HG03521 (cell line): ENCODE measurements around the gene RMND5B.
"Not testable (repeated sequence)": the region's sequence is repeated elsewhere in the genome, so short reads cannot be mapped to it uniquely, and the experiment has no call there.

ENCODE experiments used
- ATAC-seq: cut with Tn5 transposase; IDR thresholded peaks from one replicate; pipeline ENCODE4 v1.9.1; 2021; ENCODE audit warnings: mild to moderate bottlenecking, moderate library complexity; ENCODE audit not compliant: unreplicated experiment

The RMND5B gene

DNA sequence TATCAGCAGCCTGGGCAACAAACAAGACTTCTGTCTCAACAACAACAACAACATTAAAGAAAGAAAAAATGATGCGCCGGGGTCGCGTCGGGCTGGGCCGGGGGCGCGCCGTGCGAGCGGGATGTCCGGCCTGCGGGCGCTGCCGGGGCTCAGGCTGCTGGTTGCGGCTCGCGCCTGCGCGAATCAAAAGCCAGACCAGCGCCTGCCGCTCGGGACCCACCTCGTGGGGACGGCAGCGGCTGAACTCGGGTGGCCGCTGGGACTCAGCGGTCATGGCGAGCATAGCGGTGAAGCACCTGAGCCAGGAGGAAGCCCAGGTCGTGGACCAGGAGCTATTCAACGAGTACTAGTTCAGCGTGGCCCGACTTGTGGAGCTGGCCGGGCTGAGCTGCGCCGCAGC lies 34.8 kb downstream of the RMND5B start:
- ATAC-seq, result no peak

- no peak for ATAC-seq
Observed at GRCh38 chr5:178170455-178170854, 39.6 kb downstream of the RMND5B start.

GRCh38 chr5:178174456-178174855 lies 43.6 kb downstream of the RMND5B start:
- ATAC-seq, result no peak

GRCh38 chr5:178176791-178177190 lies 46.0 kb downstream of the RMND5B start:
- ATAC-seq, result no peak

GRCh38 chr5:178177569-178177968 lies 46.8 kb downstream of the RMND5B start:
- no peak for ATAC-seq

GRCh38 chr5:178180141-178180863 lies 49.5 kb downstream of the RMND5B start:
- no peak for ATAC-seq

- no peak for ATAC-seq
Observed at GRCh38 chr5:178182158-178182876, 51.5 kb downstream of the RMND5B start.

DNA sequence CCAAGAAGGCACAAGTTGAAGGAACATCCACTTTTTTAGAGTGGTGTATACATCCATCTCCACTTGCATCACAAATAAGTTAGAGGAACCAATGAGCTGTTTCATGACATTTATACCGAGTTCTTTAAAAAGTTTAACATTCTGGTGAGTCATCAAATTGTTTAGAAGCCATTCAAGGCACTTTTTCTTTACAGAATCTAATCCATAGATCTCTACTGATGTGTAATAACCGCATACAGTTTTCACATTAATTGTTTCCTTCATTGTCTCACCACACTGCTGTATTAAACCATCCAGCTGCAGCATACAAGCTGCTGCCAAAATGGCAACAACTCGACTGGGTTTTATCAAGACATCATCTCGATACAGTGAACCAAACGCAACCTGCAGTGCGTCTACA lies 55.6 kb downstream of the RMND5B start:
- ATAC-seq, result no peak

GRCh38 chr5:178187014-178187413 lies 56.2 kb downstream of the RMND5B start, which contains the start of gene GMCL2:
Gene GMCL2 (minus strand): TSS chr5:178187371. CDS start chr5:178187299, 72 bp downstream.
- no peak for ATAC-seq

GRCh38 chr5:178189433-178189832 lies 58.6 kb downstream of the RMND5B start:
- no peak for ATAC-seq

GRCh38 chr5:178191661-178192060 lies 60.8 kb downstream of the RMND5B start:
- no peak for ATAC-seq

GRCh38 chr5:178192244-178192643 lies 61.4 kb downstream of the RMND5B start:
- ATAC-seq, result no peak

GRCh38 chr5:178192787-178193186 lies 62.0 kb downstream of the RMND5B start:
- no peak for ATAC-seq

DNA sequence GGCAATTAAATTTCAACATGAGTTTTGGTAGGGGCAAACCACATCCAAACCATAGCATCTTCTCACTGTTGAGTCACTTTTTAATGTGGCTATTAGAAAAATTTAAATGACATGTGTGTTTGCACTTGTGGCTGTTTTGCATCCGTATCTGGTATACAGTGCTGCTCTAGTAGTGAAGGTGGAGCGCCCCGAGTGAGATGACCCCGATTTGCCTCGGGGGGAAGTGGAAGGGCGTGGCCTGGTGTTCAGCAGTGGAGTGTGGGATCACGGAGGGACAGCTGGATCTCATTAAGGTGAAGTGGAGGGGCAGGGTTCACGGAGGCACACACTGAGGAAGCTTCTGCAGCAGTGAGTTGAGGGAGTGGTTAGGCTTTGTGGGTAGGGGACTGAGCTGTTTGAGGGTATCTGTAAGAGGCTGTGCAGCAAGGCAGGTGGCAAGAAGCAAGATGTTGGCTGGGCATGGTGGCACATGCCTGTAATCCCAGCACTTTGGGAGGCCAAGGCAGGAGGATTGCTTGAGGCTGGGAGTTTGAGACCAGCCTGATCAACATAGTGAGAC lies 62.5 kb downstream of the RMND5B start:
- no peak for ATAC-seq

GRCh38 chr5:178194026-178194425 lies 63.2 kb downstream of the RMND5B start:
- no peak for ATAC-seq

GRCh38 chr5:178196281-178196812 lies 65.5 kb downstream of the RMND5B start:
- no peak for ATAC-seq

- no peak for ATAC-seq
Observed at GRCh38 chr5:178196986-178197385, 66.2 kb downstream of the RMND5B start.

- not testable (repeated sequence) for ATAC-seq
Observed at GRCh38 chr5:178198151-178198550, 67.3 kb downstream of the RMND5B start.

- ATAC-seq, result no peak
Observed at GRCh38 chr5:178198706-178199105, 67.9 kb downstream of the RMND5B start.

DNA sequence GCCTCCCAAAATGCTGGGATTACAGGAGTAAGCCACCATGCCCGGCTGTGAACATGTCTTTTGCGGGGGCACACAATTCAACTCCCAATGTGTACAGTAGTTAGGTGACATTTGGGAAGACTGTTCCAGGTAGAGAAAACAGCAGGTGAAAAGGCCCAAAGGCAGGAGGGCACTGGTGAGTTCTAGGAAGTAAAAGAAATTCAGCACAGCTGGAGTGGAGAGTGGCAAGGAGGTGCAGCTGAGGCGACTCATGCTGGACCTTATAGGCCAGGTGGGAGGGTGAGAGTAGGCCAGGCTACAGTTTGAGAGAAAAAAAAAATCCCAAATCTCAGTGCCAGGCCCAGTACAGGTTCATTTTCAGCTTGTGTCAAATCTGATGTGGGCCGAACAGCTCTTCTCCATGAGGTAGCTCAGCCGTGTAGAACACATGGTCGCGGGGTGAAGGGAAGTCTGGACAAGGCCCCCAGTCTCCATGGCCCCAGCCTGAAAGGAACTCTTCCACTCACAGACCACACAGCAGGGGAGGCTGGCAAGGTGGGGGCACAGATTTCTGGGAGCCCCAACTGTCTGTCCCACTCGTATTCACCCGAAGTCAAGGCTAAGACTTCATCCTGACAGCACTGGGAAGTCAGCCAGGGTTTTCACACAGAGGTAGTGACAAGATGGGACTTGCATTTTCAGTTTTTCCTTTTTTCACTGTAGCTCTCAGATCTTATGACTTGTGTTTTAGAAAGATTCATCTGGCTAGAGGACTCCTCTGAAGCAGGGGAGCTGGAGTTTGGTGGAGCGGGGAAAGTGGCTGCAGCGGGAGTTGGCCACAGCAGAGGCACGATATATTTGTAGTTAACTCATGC lies 69.0 kb downstream of the RMND5B start:
- ATAC-seq, result no peak
